HepG2 (cell line): ENCODE measurements around the gene UBTF. TPM values are rescaled to one million over a fixed set of nuclear protein-coding genes. Genes with fewer than 3 reads are reported as not detected.

ENCODE experiments used
- ATAC-seq: fragments of 200-7000 bp; cut with Tn5 transposase; 3 replicates; pipeline ENCODE4 v1.9.1; 2020; ENCODE audit warnings: mild to moderate bottlenecking, moderate library complexity
- BruUV-seq: library from RNA; stranded (reverse); fragments of 400-500 nt; replicated peaks from 2 replicates; lab custom pipeline; 2021; lab: Mats Ljungman, UMichigan
- CTCF ChIA-PET: fragments of 300-600 bp; formaldehyde crosslinking; extraction: SDS; loops from one replicate; lab custom pipeline; 2021; ENCODE audit warnings: low total read pairs, inconsistent platforms, low intra/inter-chr PET ratio; lab: Yijun Ruan, JAX
- POLR2A ChIA-PET: fragments of 350-600 bp; sonication (Branson Sonifier 250); formaldehyde crosslinking; loops from one replicate; lab custom pipeline; 2020; ENCODE audit warnings: antibody characterized with exemption, inconsistent platforms; lab: Yijun Ruan, JAX
- DNase-seq: peaks from one replicate; pipeline ENCODE4 v3.0.0-alpha.2; 2015; ENCODE audit warnings: low spot score
- FAIRE-seq: peaks from 3 replicates; lab custom pipeline; 2011; peaks lifted over from hg19 to GRCh38; lab: Jason Lieb, UNC
- H2AFZ ChIP-seq: one replicate; pipeline ENCODE4 v1.6.1; 2011; ENCODE audit warnings: low read length, inconsistent platforms
- H3K27ac ChIP-seq: fragments of 300-600 bp; 3 replicates; pipeline ENCODE4 v1.8.0; 2011; ENCODE audit warnings: mixed run types, mild to moderate bottlenecking, mixed read lengths, low read length, inconsistent platforms; ENCODE audit not compliant: insufficient read depth; ENCODE audit errors: extremely low read length
- H3K27me3 ChIP-seq, 2 experiments: fragments of 200-600 bp in 1 of 2; 2 replicates in 1 of 2; 3 replicates in 1 of 2; pipeline versions ENCODE4 v1.6.0 to v1.8.0; 2011; ENCODE audit warnings: low read length in 2 of 2, mild to moderate bottlenecking in 2 of 2, moderate library complexity in 2 of 2, inconsistent platforms in 1 of 2; ENCODE audit not compliant: insufficient read depth in 2 of 2, control insufficient read depth in 1 of 2
- H3K36me3 ChIP-seq, 2 experiments: fragments of 200-600 bp in 1 of 2; replicated peaks in 1 of 2; 2 replicates in 1 of 2; 3 replicates in 1 of 2; pipeline versions ENCODE4 v1.5.1 to v1.8.0; 2011; ENCODE audit warnings: low read length in 2 of 2, inconsistent platforms in 1 of 2; ENCODE audit not compliant: insufficient read depth in 2 of 2, control insufficient read depth in 1 of 2
- H3K4me1 ChIP-seq: 2 replicates; pipeline ENCODE4 v1.5.1; 2012; ENCODE audit warnings: low read length, inconsistent platforms; ENCODE audit not compliant: insufficient read depth
- H3K4me2 ChIP-seq: 2 replicates; pipeline ENCODE4 v1.6.0; 2011; ENCODE audit warnings: low read depth, low read length, inconsistent platforms
- H3K4me3 ChIP-seq, 3 experiments: fragments of 200-600 bp in 1 of 3; sonication (generic), shearing (Covaris generic) in 1 of 3; replicated peaks in 1 of 3; 2 replicates each; pipeline ENCODE4 v1.5.1; 2011 to 2016; ENCODE audit warnings: low read length in 3 of 3, inconsistent platforms in 2 of 3, low read depth in 2 of 3, mild to moderate bottlenecking in 2 of 3, control low read depth in 1 of 3, mixed read lengths in 1 of 3; ENCODE audit not compliant: insufficient read depth in 1 of 3
- H3K79me2 ChIP-seq: one replicate; pipeline ENCODE4 v1.6.1; 2011; ENCODE audit warnings: low read length, inconsistent platforms; ENCODE audit not compliant: insufficient read depth
- H3K9ac ChIP-seq: 2 replicates; pipeline ENCODE4 v1.6.0; 2011; ENCODE audit warnings: mild to moderate bottlenecking, low read depth, low read length, inconsistent platforms; ENCODE audit not compliant: insufficient read depth
- H3K9me3 ChIP-seq: 2 replicates; pipeline ENCODE4 v1.5.1; 2012; ENCODE audit warnings: mild to moderate bottlenecking, low read length
- H4K20me1 ChIP-seq: 2 replicates; pipeline ENCODE4 v1.6.0; 2011; ENCODE audit warnings: inconsistent platforms, mild to moderate bottlenecking, low read length, moderate library complexity; ENCODE audit not compliant: insufficient read depth
- AGO2 ChIP-seq: fragments of 200-400 bp; formaldehyde crosslinking; optimal IDR thresholded peaks from 2 replicates; pipeline ENCODE3; 2017; ENCODE audit warnings: mild to moderate bottlenecking, low read depth, low read length, moderate library complexity
- ATF2 ChIP-seq: sonication (generic); formaldehyde crosslinking; IDR thresholded peaks from 2 replicates; pipeline ENCODE4 v1.4.0; 2020; ENCODE audit warnings: missing genetic modification reagents
- WGBS: methylation state at CpG from one replicate; pipeline ENCODE4 v1.1.6; 2017; ENCODE audit warnings: low lambda C conversion rate; 5-methylcytosine and 5-hydroxymethylcytosine counted together
- in situ Hi-C: cut with HindIII; loops from 2 replicates; pipeline ENCODE4 v1.10.0; 2017; ENCODE audit warnings: low pct_unique_long_range_greater_than_20kb; ENCODE audit not compliant: extremely low pct_ligation_motif_present
- intact Hi-C: fragments of 100-400 bp; cut with micrococcal nuclease; formaldehyde crosslinking; loops from one replicate; pipeline ENCODE4 v1.10.0; 2022; ENCODE audit not compliant: unreplicated experiment
- polyA plus RNA-seq, 8 experiments: library from polyadenylated mRNA; depleted of rRNA in 3 of 8; stranded (reverse) in 7 of 8; unstranded in 1 of 8; fragments of >200 nt; fragmentation: Illumina TruSeq in 4 of 8; extraction: Trizol in 4 of 8; gene quantifications; 2 replicates each; pipeline versions ENCODE4 v1.2.1 to v1.2.3, GENCODE V29; 2011 to 2016; ENCODE audit warnings: low read depth in 4 of 8, missing spikeins in 1 of 8, mixed read lengths in 1 of 8; ENCODE audit not compliant: insufficient read depth in 1 of 8
- total RNA-seq, 5 experiments: library from RNA; depleted of rRNA; stranded (reverse); fragments of >200 nt; fragmentation: Illumina TruSeq; extraction: Trizol; gene quantifications; 2 replicates each; pipeline ENCODE4 v1.2.3, GENCODE V29; 2016; ENCODE audit warnings: low read depth in 1 of 5

The UBTF gene
- total and polyA plus RNA-seq, 2 of the 13 experiments (the other 11 are each of a cell fraction or from before 2014, with no cell fraction given), result 15.2 to 60.9 TPM

GRCh38 chr17:44211281-44212265 is 7.9 kb downstream of the UBTF start:
- in situ Hi-C loops, result no loop called here

More at GRCh38 chr17:44211281-44212265, 7.9 kb downstream of the UBTF start:
- Histone ChIP-seq H3K27ac (no peak overlapping the region), H3K27me3 (no peaks in the 10 kb centered on the region), H3K4me3 (no peak overlapping the region), H3K9ac (no peak overlapping the region), H3K36me3 (peaks cover 44 to 78% of the 10 kb centered on the region in 2 experiments), H4K20me1 (no peaks in the 10 kb centered on the region), H3K79me2 (peaks cover 4% of the 10 kb centered on the region), H3K9me3 (no peaks in the 10 kb centered on the region), H3K4me1 (peaks cover 3% of the 10 kb centered on the region), H2AFZ (no peak overlapping the region), H3K4me2 (no peak overlapping the region)
- TF ChIP-seq AGO2 (peak; percentile 77), ATF2 (CRISPR knock-in tag) (no peak)
- POLR2A ChIA-PET, result interaction anchor here (0.9 to 1.7 kb wide), 3 partner anchors 8 to 115 kb away, joined by 3 to 5 read pairs (median 3); partner anchors contain the start of gene TMUB2
- CTCF ChIA-PET, result no interaction called here
- intact Hi-C loops, result no loop called here
- 97% methylated on average over 25 of the region's 30 CpGs for WGBS
- no peak for DNase-seq
- ATAC-seq, result peak; percentile 4; the same call in 2 of the 3 replicates
- no peak for FAIRE-seq
- BruUV-seq, result no TSS peak
